Measurements from ENCODE around the gene TSC22D4.

Gene TSC22D4

DNA sequence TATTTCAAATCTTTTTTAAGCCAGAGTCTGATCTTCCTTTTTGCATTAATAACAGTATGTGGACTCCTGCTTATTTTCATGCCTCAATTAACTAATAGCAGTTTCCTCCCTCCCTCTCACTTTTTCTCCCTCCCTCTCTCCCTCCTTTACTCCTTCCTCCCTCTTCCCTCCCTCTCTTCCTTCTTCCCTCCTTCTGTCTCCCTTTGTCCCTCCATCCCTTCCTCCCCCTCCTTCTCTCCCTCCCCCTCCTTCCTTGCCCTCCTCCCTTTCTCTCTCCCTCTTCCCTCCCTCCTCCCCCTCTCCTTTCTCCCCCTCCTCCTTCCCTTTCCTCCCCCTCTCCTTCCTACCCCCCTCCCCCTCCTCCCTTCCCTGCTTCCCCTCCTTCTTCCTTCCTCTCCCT is 52.5 kb downstream of the TSC22D4 start:
- DNase-seq: no peak

GRCh38 chr7:100425347-100425746 is 53.7 kb downstream of the TSC22D4 start:
- DNase-seq: no peak

- DNase-seq: no peak
These were observed 55.7 kb downstream of the TSC22D4 start for GRCh38 chr7:100423315-100423714.

DNA sequence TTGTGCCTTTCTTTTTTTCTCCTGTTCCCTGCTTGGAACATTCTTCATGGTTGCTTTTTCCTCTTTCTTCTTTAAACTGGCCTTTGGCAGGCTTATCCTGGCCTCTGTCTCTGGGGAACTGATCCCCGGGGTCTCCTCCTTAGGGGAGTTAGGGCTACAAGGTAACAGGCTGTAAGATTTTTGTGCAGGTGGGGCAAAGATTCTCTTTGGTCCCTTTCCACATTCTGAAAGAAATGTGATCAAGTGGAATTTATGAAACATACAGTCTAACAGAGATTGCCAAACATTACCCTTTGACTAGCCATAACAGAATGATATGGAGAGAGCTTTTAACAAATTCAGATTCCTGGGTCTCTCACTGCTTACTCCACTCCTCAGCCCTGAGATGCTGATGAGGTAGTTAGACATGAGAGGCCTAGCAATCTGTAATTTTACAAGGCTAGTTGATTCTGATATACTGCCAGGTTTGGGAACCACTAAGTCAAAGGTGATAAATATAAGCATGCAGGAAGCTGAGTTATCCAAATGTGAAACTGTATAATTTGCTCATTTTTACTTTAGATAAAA is 59.3 kb downstream of the TSC22D4 start:
- DNase-seq: no peak

- DNase-seq: no peak
These were observed 59.9 kb downstream of the TSC22D4 start for GRCh38 chr7:100418930-100419659.

Measured in GDM1 (cell line).